ENCODE measurements around the gene STXBP5L.
"Not testable (repeated sequence)": the region's sequence is repeated elsewhere in the genome, so short reads cannot be mapped to it uniquely, and the experiment has no call there.

STXBP5L gene

GRCh38 chr3:121436641-121437040, 528.6 kb downstream of the STXBP5L start:
- peak; percentile 47; the same call in 2 of the 3 replicates for ATAC-seq
- no peak for TF ChIP-seq ZC3H10 (CRISPR knock-in tag; IDR thresholded peaks at IDR 0.05)
- no peak for TF ChIP-seq ARNTL (CRISPR knock-in tag; IDR thresholded peaks at IDR 0.05; ENCODE audit: borderline replicate concordance, low read depth)
- no peak for TF ChIP-seq PATZ1 (CRISPR knock-in tag; IDR thresholded peaks at IDR 0.05; ENCODE audit: borderline replicate concordance)
- TF ChIP-seq PPARA (CRISPR knock-in tag; IDR thresholded peaks at IDR 0.05; ENCODE audit: borderline replicate concordance) = no peak
- TF ChIP-seq TCF4 (CRISPR knock-in tag; IDR thresholded peaks at IDR 0.05; ENCODE audit: borderline replicate concordance) = no peak
- no peak for TF ChIP-seq CSDC2 (CRISPR knock-in tag; IDR thresholded peaks at IDR 0.05)
- TF ChIP-seq ZFP3 (CRISPR knock-in tag; IDR thresholded peaks at IDR 0.05) = no peak
- TF ChIP-seq TOX (CRISPR knock-in tag; IDR thresholded peaks at IDR 0.05; ENCODE audit: borderline replicate concordance) = no peak
- no peak for TF ChIP-seq ZNF8 (CRISPR knock-in tag; IDR thresholded peaks at IDR 0.05)
- no peak for TF ChIP-seq SNAI2 (CRISPR knock-in tag; IDR thresholded peaks at IDR 0.05)
- TF ChIP-seq ZFP30 (CRISPR knock-in tag; IDR thresholded peaks at IDR 0.05) = no peak
- TF ChIP-seq ZNF70 (CRISPR knock-in tag; IDR thresholded peaks at IDR 0.05) = no peak

- ATAC-seq = no peak
- no peak for TF ChIP-seq ZFP30 (CRISPR knock-in tag; IDR thresholded peaks at IDR 0.05)
- no peak for TF ChIP-seq CSRNP3 (CRISPR knock-in tag; IDR thresholded peaks at IDR 0.05)
- no peak for TF ChIP-seq OSR1 (CRISPR knock-in tag; IDR thresholded peaks at IDR 0.05)
- no peak for TF ChIP-seq SNAI2 (CRISPR knock-in tag; IDR thresholded peaks at IDR 0.05)
- TF ChIP-seq ZC3H10 (CRISPR knock-in tag; IDR thresholded peaks at IDR 0.05) = no peak
- no peak for TF ChIP-seq BACH2 (CRISPR knock-in tag; IDR thresholded peaks at IDR 0.05; ENCODE audit: borderline replicate concordance)
- TF ChIP-seq ZNF8 (CRISPR knock-in tag; IDR thresholded peaks at IDR 0.05) = no peak
- TF ChIP-seq PATZ1 (CRISPR knock-in tag; IDR thresholded peaks at IDR 0.05; ENCODE audit: borderline replicate concordance) = no peak
- no peak for TF ChIP-seq ARNTL (CRISPR knock-in tag; IDR thresholded peaks at IDR 0.05; ENCODE audit: borderline replicate concordance, low read depth)
- no peak for TF ChIP-seq ZFP3 (CRISPR knock-in tag; IDR thresholded peaks at IDR 0.05)
- TF ChIP-seq GLIS3 (CRISPR knock-in tag; IDR thresholded peaks at IDR 0.05) = no peak
- TF ChIP-seq TOX (CRISPR knock-in tag; IDR thresholded peaks at IDR 0.05; ENCODE audit: borderline replicate concordance) = no peak
- no peak for TF ChIP-seq PPARA (CRISPR knock-in tag; IDR thresholded peaks at IDR 0.05; ENCODE audit: borderline replicate concordance)
- TF ChIP-seq CSDC2 (CRISPR knock-in tag; IDR thresholded peaks at IDR 0.05) = no peak
- no peak for TF ChIP-seq TCF4 (CRISPR knock-in tag; IDR thresholded peaks at IDR 0.05; ENCODE audit: borderline replicate concordance)
- TF ChIP-seq CREB5 (CRISPR knock-in tag; IDR thresholded peaks at IDR 0.05; ENCODE audit: low read depth) = no peak
- TF ChIP-seq ZNF565 (CRISPR knock-in tag; conservative IDR thresholded peaks at IDR 0.05; ENCODE audit: low read depth) = no peak
Observed at GRCh38 chr3:121443456-121443855, 535.5 kb downstream of the STXBP5L start.

GRCh38 chr3:121451752-121452151, 543.7 kb downstream of the STXBP5L start:
- ATAC-seq = not testable (repeated sequence)

GRCh38 chr3:121462565-121462964, 554.6 kb downstream of the STXBP5L start:
- ATAC-seq = no peak
- TF ChIP-seq BACH2 (CRISPR knock-in tag; IDR thresholded peaks at IDR 0.05; ENCODE audit: borderline replicate concordance) = no peak
- no peak for TF ChIP-seq ISL1 (CRISPR knock-in tag; IDR thresholded peaks at IDR 0.05)
- no peak for TF ChIP-seq POU6F1 (CRISPR knock-in tag; IDR thresholded peaks at IDR 0.05; ENCODE audit: borderline replicate concordance, low read depth)
- TF ChIP-seq PPARA (CRISPR knock-in tag; IDR thresholded peaks at IDR 0.05; ENCODE audit: borderline replicate concordance) = no peak

Measured in SK-N-SH treated with all-trans-retinoic acid at 6 μM for 48 hours (cell line).